ENCODE results near the gene ACVRL1.
A peak's percentile ranks its signal among the peaks of the same experiment; 100 is the strongest.

ACVRL1 gene

GRCh38 chr12:51907083-51907855, at the start of gene ACVRL1:
TSS of gene ACVRL1 (plus strand) at chr12:51907504. CDS start at chr12:51912475, 4,971 bp downstream.
- no peak for DNase-seq

GRCh38 chr12:51860986-51861385, 46.3 kb upstream of the ACVRL1 start:
- DNase-seq: no peak

GRCh38 chr12:51862947-51863346, 44.4 kb upstream of the ACVRL1 start:
- no peak for DNase-seq

GRCh38 chr12:51863363-51863932, 43.9 kb upstream of the ACVRL1 start:
- DNase-seq: no peak

GRCh38 chr12:51863933-51864832, 43.1 kb upstream of the ACVRL1 start:
- peak; percentile 31 for DNase-seq

GRCh38 chr12:51864833-51865670, 42.3 kb upstream of the ACVRL1 start:
- no peak for DNase-seq

GRCh38 chr12:51865757-51866270, 41.5 kb upstream of the ACVRL1 start:
- no peak for DNase-seq

GRCh38 chr12:51866324-51866723, 41.0 kb upstream of the ACVRL1 start:
- no peak for DNase-seq

- no peak for DNase-seq
Measured at GRCh38 chr12:51866762-51867161, 40.5 kb upstream of the ACVRL1 start.

- no peak for DNase-seq
Measured at GRCh38 chr12:51867371-51867770, 39.9 kb upstream of the ACVRL1 start.

- DNase-seq: no peak
Measured at GRCh38 chr12:51867796-51868428, 39.4 kb upstream of the ACVRL1 start.

GRCh38 chr12:51868821-51869495, 38.3 kb upstream of the ACVRL1 start:
- DNase-seq: no peak

GRCh38 chr12:51869496-51869865, 37.8 kb upstream of the ACVRL1 start:
- no peak for DNase-seq

- no peak for DNase-seq
Measured at GRCh38 chr12:51869931-51870330, 37.4 kb upstream of the ACVRL1 start.

- DNase-seq: no peak
Measured at GRCh38 chr12:51870504-51870903, 36.8 kb upstream of the ACVRL1 start.

- DNase-seq: no peak
Measured at GRCh38 chr12:51871126-51871525, 36.2 kb upstream of the ACVRL1 start.

GRCh38 chr12:51871918-51872688, 35.2 kb upstream of the ACVRL1 start:
- DNase-seq: no peak

GRCh38 chr12:51872689-51872981, 34.7 kb upstream of the ACVRL1 start:
- no peak for DNase-seq

GRCh38 chr12:51873251-51873994, 33.9 kb upstream of the ACVRL1 start:
- DNase-seq: no peak

GRCh38 chr12:51874000-51874399, 33.3 kb upstream of the ACVRL1 start:
- DNase-seq: no peak

Measured in midbrain (tissue), 1 donor.